ENCODE data around the gene PIK3AP1.
"Not testable (repeated sequence)": the region's sequence is repeated elsewhere in the genome, so short reads cannot be mapped to it uniquely, and the experiment has no call there.

Gene PIK3AP1

GRCh38 chr10:96695975-96696634 lies 24.2 kb downstream of the PIK3AP1 start:
- no peak for DNase-seq

GRCh38 chr10:96695366-96695765 lies 24.9 kb downstream of the PIK3AP1 start:
- no peak for DNase-seq

GRCh38 chr10:96693431-96693830 lies 26.9 kb downstream of the PIK3AP1 start:
- no peak for DNase-seq

- DNase-seq, result no peak
Measured at GRCh38 chr10:96692427-96692826, 27.9 kb downstream of the PIK3AP1 start.

- no peak for DNase-seq
Measured at GRCh38 chr10:96691761-96692160, 28.6 kb downstream of the PIK3AP1 start.

- no peak for DNase-seq
Measured at GRCh38 chr10:96690755-96691730, 29.3 kb downstream of the PIK3AP1 start.

- DNase-seq, result no peak
Measured at GRCh38 chr10:96688789-96689188, 31.5 kb downstream of the PIK3AP1 start.

GRCh38 chr10:96687317-96688012 lies 32.8 kb downstream of the PIK3AP1 start:
- DNase-seq, result no peak

- DNase-seq, result no peak
Measured at GRCh38 chr10:96686514-96686913, 33.8 kb downstream of the PIK3AP1 start.

GRCh38 chr10:96685306-96685705 lies 35.0 kb downstream of the PIK3AP1 start:
- DNase-seq, result no peak

GRCh38 chr10:96684826-96685225 lies 35.5 kb downstream of the PIK3AP1 start:
- no peak for DNase-seq

- DNase-seq, result no peak
Measured at GRCh38 chr10:96683710-96684109, 36.6 kb downstream of the PIK3AP1 start.

- DNase-seq, result no peak
Measured at GRCh38 chr10:96683065-96683464, 37.2 kb downstream of the PIK3AP1 start.

GRCh38 chr10:96681524-96681923 lies 38.8 kb downstream of the PIK3AP1 start:
- DNase-seq, result no peak

GRCh38 chr10:96680463-96680862 lies 39.9 kb downstream of the PIK3AP1 start:
- DNase-seq, result not testable (repeated sequence)

- no peak for DNase-seq
Measured at GRCh38 chr10:96678725-96679124, 41.6 kb downstream of the PIK3AP1 start.

- DNase-seq, result no peak
Measured at GRCh38 chr10:96676272-96677112, 43.8 kb downstream of the PIK3AP1 start.

GRCh38 chr10:96675846-96676245 lies 44.5 kb downstream of the PIK3AP1 start:
- DNase-seq, result no peak

GRCh38 chr10:96673318-96674099 lies 46.8 kb downstream of the PIK3AP1 start:
- DNase-seq, result peak in 1 of 2 donors; percentile 11

GRCh38 chr10:96672481-96673175 lies 47.7 kb downstream of the PIK3AP1 start:
- DNase-seq, result no peak

All from hippocampal formation (tissue), 2 donors.